Stomach (tissue), 4 donors: ENCODE results near the gene UBAP2L.

Experiments used
- EP300 ChIP-seq: sonication (generic); formaldehyde crosslinking; IDR thresholded peaks from one replicate; pipeline ENCODE4 v1.6.1; 2017; ENCODE audit warnings: antibody characterized with exemption
- POLR2A ChIP-seq, 4 donors: fragments of 450-650 bp; IDR thresholded peaks; one replicate each; pipeline ENCODE4 v1.6.1; 2016; ENCODE audit warnings: antibody characterized with exemption in 4 of 4, control low read depth in 2 of 4, mild to moderate bottlenecking in 1 of 4, moderate library complexity in 1 of 4
- TF ChIP-seq, protein P1 (sequence below), 7 experiments: fragments of 450-650 bp in 4 of 7; fragments of 200-600 bp in 3 of 7; sonication (generic) in 3 of 7; IDR thresholded peaks; one replicate each; pipeline ENCODE4 v1.5.1; 2016 to 2019; ENCODE audit warnings: antibody characterized with exemption in 7 of 7, control low read depth in 2 of 7, mild to moderate bottlenecking in 1 of 7

- TF ChIP-seq, protein P1, sequence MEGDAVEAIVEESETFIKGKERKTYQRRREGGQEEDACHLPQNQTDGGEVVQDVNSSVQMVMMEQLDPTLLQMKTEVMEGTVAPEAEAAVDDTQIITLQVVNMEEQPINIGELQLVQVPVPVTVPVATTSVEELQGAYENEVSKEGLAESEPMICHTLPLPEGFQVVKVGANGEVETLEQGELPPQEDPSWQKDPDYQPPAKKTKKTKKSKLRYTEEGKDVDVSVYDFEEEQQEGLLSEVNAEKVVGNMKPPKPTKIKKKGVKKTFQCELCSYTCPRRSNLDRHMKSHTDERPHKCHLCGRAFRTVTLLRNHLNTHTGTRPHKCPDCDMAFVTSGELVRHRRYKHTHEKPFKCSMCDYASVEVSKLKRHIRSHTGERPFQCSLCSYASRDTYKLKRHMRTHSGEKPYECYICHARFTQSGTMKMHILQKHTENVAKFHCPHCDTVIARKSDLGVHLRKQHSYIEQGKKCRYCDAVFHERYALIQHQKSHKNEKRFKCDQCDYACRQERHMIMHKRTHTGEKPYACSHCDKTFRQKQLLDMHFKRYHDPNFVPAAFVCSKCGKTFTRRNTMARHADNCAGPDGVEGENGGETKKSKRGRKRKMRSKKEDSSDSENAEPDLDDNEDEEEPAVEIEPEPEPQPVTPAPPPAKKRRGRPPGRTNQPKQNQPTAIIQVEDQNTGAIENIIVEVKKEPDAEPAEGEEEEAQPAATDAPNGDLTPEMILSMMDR (IDR thresholded peaks at IDR 0.05): no peak
- no peak for TF ChIP-seq EP300
- TF ChIP-seq POLR2A (IDR thresholded peaks at IDR 0.05): no peak
Measured at GRCh38 chr1:154191990-154192461, 28.7 kb upstream of the UBAP2L start, which contains the start of gene TPM3.
